ENCODE measurements around the gene TYW1B.
"Not testable (repeated sequence)": the region's sequence is repeated elsewhere in the genome, so short reads cannot be mapped to it uniquely, and the experiment has no call there.

DNA sequence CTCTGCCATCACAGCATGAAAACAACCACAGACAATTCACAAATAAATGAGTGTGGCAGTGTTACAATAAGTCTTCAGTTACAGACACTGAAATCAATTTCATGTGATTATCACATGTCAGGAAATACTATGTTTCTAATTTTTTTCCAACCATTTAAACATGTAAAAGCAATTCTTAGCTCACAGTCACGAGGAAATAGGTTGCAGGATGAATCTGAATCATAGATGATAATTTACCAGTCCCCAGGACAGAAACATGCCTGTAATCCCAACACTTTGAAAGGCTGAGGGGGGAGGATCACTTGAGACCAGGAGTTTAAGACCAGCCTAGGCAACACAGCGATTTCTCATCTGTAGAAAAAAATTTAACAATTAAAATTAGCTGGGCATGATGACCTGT lies 283.5 kb downstream of the TYW1B start:
- not testable (repeated sequence) for TF ChIP-seq CTCF, EP300, POLR2A (IDR thresholded peaks at IDR 0.05)
